Nephron (organoid): ENCODE measurements around the gene DNAI1.
A peak's percentile ranks its signal among the peaks of the same experiment; 100 is the strongest.

Experiments
- H3K27ac Mint-ChIP-seq, 3 experiments: 2 replicates each; pipeline ENCODE4 v1.8.0; 2020; ENCODE audit warnings: mixed read lengths in 3 of 3, mild to moderate bottlenecking in 2 of 3, moderate library complexity in 1 of 3
- H3K27me3 Mint-ChIP-seq: 2 replicates; pipeline ENCODE4 v1.8.0; 2021; ENCODE audit warnings: low read depth, mild to moderate bottlenecking, moderate library complexity, mixed read lengths
- H3K36me3 Mint-ChIP-seq: 2 replicates; pipeline ENCODE4 v1.8.0; 2020; ENCODE audit warnings: low read depth, mixed read lengths
- H3K4me1 Mint-ChIP-seq: 2 replicates; pipeline ENCODE4 v1.8.0; 2020; ENCODE audit warnings: mixed read lengths
- H3K4me3 Mint-ChIP-seq, 3 experiments: 2 replicates each; pipeline ENCODE4 v1.8.0; 2020; ENCODE audit warnings: mild to moderate bottlenecking in 3 of 3, mixed read lengths in 3 of 3, moderate library complexity in 2 of 3
- H3K9me3 Mint-ChIP-seq: 2 replicates; pipeline ENCODE4 v1.8.0; 2020; ENCODE audit warnings: mixed read lengths
- CTCF ChIP-seq, 3 experiments: fragments of 200-600 bp; sonication (generic); IDR thresholded peaks; one replicate each; pipeline ENCODE4 v1.5.0; 2021; ENCODE audit warnings: antibody characterized with exemption in 3 of 3; ENCODE audit not compliant: unreplicated experiment in 3 of 3

DNAI1 gene

GRCh38 chr9:34513567-34514214 lies 55.1 kb downstream of the DNAI1 start:
- H3K9me3 Mint-ChIP-seq: no peaks in the 10 kb centered on the region
- H3K27ac Mint-ChIP-seq: no peak overlapping the region
- H3K27me3 Mint-ChIP-seq: peaks cover 33% of the 10 kb centered on the region
- H3K36me3 Mint-ChIP-seq: no peaks in the 10 kb centered on the region
- TF ChIP-seq CTCF (IDR thresholded peaks at IDR 0.05; ENCODE audit: unreplicated experiment in 3 of 3): no peak
- H3K4me1 Mint-ChIP-seq: peaks cover 43% of the 10 kb centered on the region
- no peak overlapping the region for H3K4me3 Mint-ChIP-seq

GRCh38 chr9:34514401-34514800 lies 55.8 kb downstream of the DNAI1 start:
- TF ChIP-seq CTCF (IDR thresholded peaks at IDR 0.05; ENCODE audit: unreplicated experiment in 3 of 3): no peak
- H3K4me1 Mint-ChIP-seq: peaks cover 41% of the 10 kb centered on the region
- H3K27me3 Mint-ChIP-seq: peaks cover 28% of the 10 kb centered on the region
- no peaks in the 10 kb centered on the region for H3K36me3 Mint-ChIP-seq
- H3K4me3 Mint-ChIP-seq: no peak overlapping the region
- no peak overlapping the region for H3K27ac Mint-ChIP-seq
- no peaks in the 10 kb centered on the region for H3K9me3 Mint-ChIP-seq

GRCh38 chr9:34514816-34515215 lies 56.2 kb downstream of the DNAI1 start:
- TF ChIP-seq CTCF (IDR thresholded peaks at IDR 0.05; ENCODE audit: unreplicated experiment in 3 of 3): no peak
- peaks cover 37% of the 10 kb centered on the region for H3K4me1 Mint-ChIP-seq
- no peak overlapping the region for H3K27ac Mint-ChIP-seq
- H3K9me3 Mint-ChIP-seq: no peaks in the 10 kb centered on the region
- peaks cover 29% of the 10 kb centered on the region for H3K27me3 Mint-ChIP-seq
- H3K4me3 Mint-ChIP-seq: no peak overlapping the region
- H3K36me3 Mint-ChIP-seq: no peaks in the 10 kb centered on the region

- Mint-ChIP-seq H3K27me3 (peaks cover 36% of the 10 kb centered on the region), H3K4me1 (peaks cover 28% of the 10 kb centered on the region), H3K36me3 (no peaks in the 10 kb centered on the region), H3K4me3 (no peak overlapping the region), H3K9me3 (no peaks in the 10 kb centered on the region), H3K27ac (no peak overlapping the region)
- TF ChIP-seq CTCF (IDR thresholded peaks at IDR 0.05; ENCODE audit: unreplicated experiment in 3 of 3): no peak
Observed at GRCh38 chr9:34515959-34516358, 57.4 kb downstream of the DNAI1 start.

GRCh38 chr9:34517185-34517584 lies 58.6 kb downstream of the DNAI1 start:
- no peak overlapping the region for H3K27ac Mint-ChIP-seq
- TF ChIP-seq CTCF (IDR thresholded peaks at IDR 0.05; ENCODE audit: unreplicated experiment in 3 of 3): no peak
- H3K36me3 Mint-ChIP-seq: no peaks in the 10 kb centered on the region
- H3K4me1 Mint-ChIP-seq: peaks cover 20% of the 10 kb centered on the region
- no peak overlapping the region for H3K4me3 Mint-ChIP-seq
- H3K27me3 Mint-ChIP-seq: peaks cover 38% of the 10 kb centered on the region
- no peaks in the 10 kb centered on the region for H3K9me3 Mint-ChIP-seq

GRCh38 chr9:34518110-34518616 lies 59.6 kb downstream of the DNAI1 start:
- peak overlapping the region in 1 of 3 experiments; percentile 5 for H3K27ac Mint-ChIP-seq
- no peaks in the 10 kb centered on the region for H3K36me3 Mint-ChIP-seq
- no peaks in the 10 kb centered on the region for H3K9me3 Mint-ChIP-seq
- H3K4me1 Mint-ChIP-seq: peaks cover 17% of the 10 kb centered on the region
- no peak for TF ChIP-seq CTCF (IDR thresholded peaks at IDR 0.05; ENCODE audit: unreplicated experiment in 3 of 3)
- H3K27me3 Mint-ChIP-seq: peaks cover 43% of the 10 kb centered on the region
- H3K4me3 Mint-ChIP-seq: peak overlapping the region in 2 of 3 experiments; percentile 5 to 24
